GM12878 (cell line): ENCODE results near the gene SEMA4D. TPM values are rescaled to one million over a fixed set of nuclear protein-coding genes. Genes with fewer than 3 reads are reported as not detected.
A peak's percentile ranks its signal among the peaks of the same experiment; 100 is the strongest.

Experiments used
- ATAC-seq: fragments of 200-7000 bp; cut with Tn5 transposase; 3 replicates; pipeline ENCODE4 v1.9.1; 2020; ENCODE audit warnings: mild to moderate bottlenecking, moderate library complexity
- BruUV-seq: library from RNA; stranded (reverse); fragments of 400-500 nt; replicated peaks from 2 replicates; lab custom pipeline; 2021; lab: Mats Ljungman, UMichigan
- CTCF ChIA-PET: fragments of 300-600 bp; sonication (Branson Sonifier 250); formaldehyde crosslinking; extraction: SDS; loops from one replicate; lab custom pipeline; 2021; ENCODE audit warnings: inconsistent platforms; lab: Yijun Ruan, JAX
- POLR2A ChIA-PET: fragments of 350-600 bp; formaldehyde crosslinking; extraction: SDS; loops from one replicate; lab custom pipeline; 2021; ENCODE audit warnings: inconsistent platforms; lab: Charles Lee
- RAD21 ChIA-PET: fragments of 300-600 bp; sonication (Branson Sonifier 250); formaldehyde crosslinking; loops from one replicate; lab custom pipeline; 2023; ENCODE audit warnings: antibody characterized with exemption; ENCODE audit not compliant: unreplicated experiment; lab: Charles Lee
- SMC1A ChIA-PET: fragments of 300-600 bp; sonication (Branson Sonifier 250); formaldehyde crosslinking; loops from one replicate; lab custom pipeline; 2023; ENCODE audit not compliant: unreplicated experiment, uncharacterized antibody; lab: Charles Lee
- DNase-seq: peaks from one replicate; pipeline ENCODE4 v3.0.0-alpha.2; 2011; ENCODE audit warnings: low read depth, low spot score
- FAIRE-seq: peaks from 3 replicates; lab custom pipeline; 2011; peaks lifted over from hg19 to GRCh38; lab: Jason Lieb, UNC
- H2AFZ ChIP-seq: 2 replicates; pipeline ENCODE4 v1.6.0; 2011; ENCODE audit warnings: low read depth, low read length, control low read depth; ENCODE audit not compliant: control insufficient read depth
- H3K27ac ChIP-seq: 2 replicates; pipeline ENCODE4 v1.5.1; 2011; ENCODE audit warnings: control low read depth; ENCODE audit not compliant: control insufficient read depth, insufficient read depth
- H3K27me3 ChIP-seq, 2 experiments: replicated peaks in 1 of 2; 2 replicates each; pipeline versions ENCODE4 v1.6.0 to v1.6.1; 2011; ENCODE audit warnings: low read length in 1 of 2; ENCODE audit not compliant: control insufficient read depth in 2 of 2, insufficient read depth in 2 of 2
- H3K36me3 ChIP-seq, 2 experiments: 2 replicates each; pipeline ENCODE4 v1.5.1; 2011; ENCODE audit warnings: low read length in 1 of 2; ENCODE audit not compliant: control insufficient read depth in 2 of 2, insufficient read depth in 2 of 2
- H3K4me1 ChIP-seq: 2 replicates; pipeline ENCODE4 v1.6.1; 2011; ENCODE audit warnings: mild to moderate bottlenecking, low read length, moderate library complexity, mixed read lengths; ENCODE audit not compliant: control insufficient read depth, insufficient read depth
- H3K4me2 ChIP-seq: 2 replicates; pipeline ENCODE4 v1.6.0; 2011; ENCODE audit warnings: control low read depth; ENCODE audit not compliant: control insufficient read depth, insufficient read depth
- H3K4me3 ChIP-seq: fragments of 200-600 bp; sonication (generic); 2 replicates; pipeline ENCODE4 v1.5.1; 2016
- H3K79me2 ChIP-seq: 2 replicates; pipeline ENCODE4 v1.6.0; 2011; ENCODE audit warnings: low read length; ENCODE audit not compliant: control insufficient read depth, insufficient read depth
- H3K9ac ChIP-seq: 2 replicates; pipeline ENCODE4 v1.8.0; 2011; ENCODE audit warnings: low read length, control low read depth, mixed read lengths; ENCODE audit not compliant: control insufficient read depth, insufficient read depth
- H3K9me3 ChIP-seq: replicated peaks from 3 replicates; pipeline ENCODE4 v1.5.1; 2011; ENCODE audit warnings: mild to moderate bottlenecking, low read length; ENCODE audit not compliant: control insufficient read depth, insufficient read depth
- H4K20me1 ChIP-seq: 2 replicates; pipeline ENCODE4 v1.6.0; 2011; ENCODE audit not compliant: control insufficient read depth, insufficient read depth
- CHD2 ChIP-seq: IDR thresholded peaks from 2 replicates; pipeline ENCODE4 v1.6.1; 2011; ENCODE audit warnings: low read depth, low read length, improper control_type of control experiment, borderline replicate concordance
- EED ChIP-seq: sonication (generic); IDR thresholded peaks from 2 replicates; pipeline ENCODE4 v1.6.1; 2016; ENCODE audit warnings: antibody characterized with exemption, low read depth
- EZH2 ChIP-seq: IDR thresholded peaks from 2 replicates; pipeline ENCODE4 v1.6.1; 2012; ENCODE audit warnings: low read depth, mild to moderate bottlenecking, control low read depth, inconsistent platforms, low read length, borderline replicate concordance; ENCODE audit not compliant: control insufficient read depth
- HDAC6 ChIP-seq: fragments of 200-600 bp; sonication (generic); IDR thresholded peaks from one replicate; pipeline ENCODE4 v1.8.0; 2017; ENCODE audit warnings: antibody characterized with exemption; ENCODE audit not compliant: unreplicated experiment
- KDM1A ChIP-seq: fragments of 200-600 bp; sonication (generic); IDR thresholded peaks from 2 replicates; pipeline ENCODE4 v1.6.1; 2016; ENCODE audit warnings: borderline replicate concordance
- KLF5 ChIP-seq: fragments of 450-650 bp; IDR thresholded peaks from 2 replicates; pipeline ENCODE4 v1.6.1; 2014; ENCODE audit warnings: mild to moderate bottlenecking; ENCODE audit not compliant: partially characterized antibody
- MEF2A ChIP-seq: IDR thresholded peaks from 2 replicates; pipeline ENCODE4 v1.6.1; 2011; ENCODE audit warnings: low read depth, mild to moderate bottlenecking, low read length, moderate library complexity; ENCODE audit not compliant: insufficient read depth
- MTA2 ChIP-seq: fragments of 450-650 bp; IDR thresholded peaks from 2 replicates; pipeline ENCODE4 v1.6.1; 2016; ENCODE audit warnings: low read depth, mild to moderate bottlenecking, moderate library complexity
- NFIC ChIP-seq: IDR thresholded peaks from 2 replicates; pipeline ENCODE4 v1.6.1; 2012; ENCODE audit warnings: low read depth, mild to moderate bottlenecking, inconsistent platforms, low read length, moderate library complexity
- POLR2A ChIP-seq: IDR thresholded peaks from 2 replicates; pipeline ENCODE4 v1.6.1; 2011; ENCODE audit warnings: low read depth, mild to moderate bottlenecking, low read length
- RBBP5 ChIP-seq: fragments of 200-600 bp; sonication (generic); conservative IDR thresholded peaks from 2 replicates; pipeline ENCODE4 v1.6.1; 2016
- STAT1 ChIP-seq: fragments of 450-650 bp; conservative IDR thresholded peaks from 2 replicates; pipeline ENCODE4 v1.6.1; 2014; ENCODE audit warnings: antibody characterized with exemption, mild to moderate bottlenecking
- TAF1 ChIP-seq: IDR thresholded peaks from 2 replicates; pipeline ENCODE4 v1.6.1; 2011; ENCODE audit warnings: mild to moderate bottlenecking, low read depth, low read length, borderline replicate concordance
- WRNIP1 ChIP-seq: IDR thresholded peaks from 2 replicates; pipeline ENCODE4 v1.6.1; 2011; ENCODE audit warnings: low read depth, low read length, improper control_type of control experiment, borderline replicate concordance
- ZBED1 ChIP-seq: IDR thresholded peaks from 2 replicates; pipeline ENCODE4 v1.6.1; 2016; ENCODE audit warnings: borderline replicate concordance
- WGBS: methylation state at CpG from one replicate; pipeline ENCODE4 v1.1.6; 2016; ENCODE audit warnings: low lambda C conversion rate; ENCODE audit not compliant: insufficient replicate concordance, insufficient coverage; ENCODE audit errors: missing lambda C conversion rate; 5-methylcytosine and 5-hydroxymethylcytosine counted together
- in situ Hi-C: fragments of 300-500 bp; cut with MboI; formaldehyde crosslinking; loops from 9 replicates; pipeline ENCODE4 v1.14.3; 2018; ENCODE audit warnings: mixed read lengths
- intact Hi-C: fragments of 100-400 bp; cut with micrococcal nuclease; formaldehyde crosslinking; loops from one replicate; pipeline ENCODE4 v1.14.2; 2022; ENCODE audit not compliant: unreplicated experiment
- polyA plus RNA-seq, 11 experiments: library from polyadenylated mRNA; depleted of rRNA in 4 of 11; unstranded in 6 of 11; stranded (reverse) in 5 of 11; fragments of >200 nt; fragmentation: Nextera tagmentation in 4 of 11; fragmentation: Illumina TruSeq in 1 of 11; extraction: Ambion mirVana in 4 of 11; extraction: Trizol in 1 of 11; gene quantifications; 1 replicate in 1 of 11; 2 replicates in 10 of 11; pipeline versions ENCODE4 v1.2.1 to v1.2.3, GENCODE V29; 2011 to 2016; ENCODE audit warnings: inconsistent platforms in 2 of 11, missing spikeins in 2 of 11, low read depth in 1 of 11
- total RNA-seq, 4 experiments: library from RNA; depleted of rRNA in 3 of 4; stranded (reverse); fragments of >200 nt in 3 of 4; fragmentation: Illumina TruSeq in 1 of 4; extraction: Trizol in 1 of 4; gene quantifications; 2 replicates each; pipeline versions ENCODE4 v1.2.1 to v1.2.3, GENCODE V29; 2013 to 2021
- TF ChIP-seq, protein P1 (sequence below): IDR thresholded peaks from 2 replicates; pipeline ENCODE4 v1.6.1; 2011; ENCODE audit warnings: low read depth, mild to moderate bottlenecking, low read length, moderate library complexity, borderline replicate concordance; ENCODE audit errors: extremely low read depth
- TF ChIP-seq, protein P2 (sequence below): IDR thresholded peaks from 2 replicates; pipeline ENCODE4 v1.6.1; 2011; ENCODE audit warnings: borderline replicate concordance, low read depth, mild to moderate bottlenecking, moderate library complexity, low read length; ENCODE audit not compliant: insufficient read depth, poor library complexity, severe bottlenecking

The SEMA4D gene
- total and polyA plus RNA-seq, 10 of the 15 experiments (the other 5 are each of a cell fraction or from before 2014, with no cell fraction given) = 15.1 to 136 (median 39.6) TPM

DNA sequence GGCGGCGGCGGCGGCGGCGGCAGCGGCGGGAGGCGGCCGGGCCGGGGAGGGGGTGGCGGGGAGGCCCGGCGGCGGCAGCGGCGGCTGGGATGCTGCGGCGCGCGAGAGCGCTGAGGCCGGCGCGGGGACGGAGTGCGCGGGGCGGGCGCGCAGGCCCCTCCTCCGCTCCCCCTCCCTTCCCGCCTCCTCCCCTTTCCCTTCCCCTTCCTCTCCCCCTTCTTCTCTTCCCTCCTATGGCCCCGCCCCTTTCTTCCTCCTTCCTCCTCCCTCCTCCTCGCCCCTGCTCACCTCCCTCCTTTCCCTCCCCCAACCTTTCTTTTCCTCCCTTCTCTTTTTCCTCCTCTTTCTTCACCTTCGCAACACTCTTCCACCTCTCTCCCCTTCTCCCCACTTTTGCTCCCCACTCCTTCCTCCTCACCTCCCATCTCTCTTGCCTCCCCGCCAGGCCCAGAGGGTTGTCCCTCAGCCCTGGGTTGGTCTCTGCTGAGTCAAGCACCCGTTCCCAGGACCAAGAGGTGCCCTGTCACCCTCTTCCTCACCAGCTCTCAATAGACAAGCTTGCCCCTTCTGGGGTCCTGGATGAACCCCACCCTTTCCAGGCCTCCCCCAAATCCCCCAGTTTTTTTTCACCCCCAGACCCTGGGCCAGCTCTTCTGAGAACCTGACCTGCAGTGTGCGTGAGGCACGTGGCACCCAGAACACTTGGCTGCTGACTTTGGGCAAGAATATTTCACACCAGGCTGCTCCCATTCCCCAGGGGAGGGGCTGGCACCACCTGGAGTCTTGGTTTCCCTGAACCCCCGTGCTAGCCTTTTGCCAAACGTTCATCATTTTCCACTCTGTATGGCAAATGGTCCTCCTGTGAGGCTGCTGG lies at the start of gene SEMA4D (continued):
- TF ChIP-seq, protein P1, sequence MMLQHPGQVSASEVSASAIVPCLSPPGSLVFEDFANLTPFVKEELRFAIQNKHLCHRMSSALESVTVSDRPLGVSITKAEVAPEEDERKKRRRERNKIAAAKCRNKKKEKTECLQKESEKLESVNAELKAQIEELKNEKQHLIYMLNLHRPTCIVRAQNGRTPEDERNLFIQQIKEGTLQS = no peak
- peak; percentile 25; the same call in 1 of the 2 replicates for TF ChIP-seq EED
- TF ChIP-seq CHD2 = no peak
- TF ChIP-seq KDM1A = no peak
- peak; percentile 57; the same call in 1 of the 2 replicates for TF ChIP-seq POLR2A
- TF ChIP-seq RBBP5 = no peak

DNA sequence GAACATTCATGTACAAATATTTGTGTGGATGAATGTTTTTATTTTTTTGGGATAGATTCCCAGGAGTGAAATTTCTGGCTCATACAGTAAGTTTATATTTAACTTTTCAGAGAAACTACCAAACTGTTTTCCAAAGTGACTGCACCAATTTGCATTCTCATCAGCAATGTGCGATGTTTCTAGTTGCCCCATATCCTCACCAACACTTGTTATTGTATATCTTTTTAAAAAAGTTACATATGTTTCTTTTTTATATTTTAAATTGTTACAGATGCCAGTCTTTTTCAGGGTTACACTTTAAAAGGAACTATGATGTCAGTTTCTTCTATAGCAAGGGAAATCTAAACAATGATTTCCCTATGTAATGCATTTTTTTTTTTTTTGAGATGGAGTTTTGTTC lies 49.1 kb upstream of the SEMA4D start:
- no peaks in the 10 kb centered on the region for H3K79me2 ChIP-seq
- no peak overlapping the region for H2AFZ ChIP-seq
- peaks cover 6% of the 10 kb centered on the region for H3K4me1 ChIP-seq
- FAIRE-seq (no peak), ATAC-seq (no peak), DNase-seq (no peak)
- intact Hi-C loops (no loop called here), in situ Hi-C loops (loop anchor here (5.0 kb wide), 1 partner anchor 120 kb away; no protein-coding TSS in a partner anchor)
- H3K27ac ChIP-seq = no peak overlapping the region
- H3K4me2 ChIP-seq = no peak overlapping the region
- WGBS = 100% methylated on average over 1 of the region's 1 CpG
- BruUV-seq = no TSS peak
- no peak overlapping the region for H3K4me3 ChIP-seq
- ChIA-PET SMC1A (interaction anchor here (3.2 to 6.2 kb wide), 2 partner anchors 78 to 118 kb away, joined by 22 to 150 read pairs; no protein-coding TSS in a partner anchor), POLR2A (no interaction called here), CTCF (interaction anchor here (2.9 to 7.7 kb wide), 4 partner anchors 10 to 119 kb away, joined by 17 to 207 read pairs (median 22); no protein-coding TSS in a partner anchor), RAD21 (interaction anchor here (0.7 to 2.7 kb wide), 2 partner anchors 98 to 162 kb away, joined by 3 to 16 read pairs; no protein-coding TSS in a partner anchor)
- H4K20me1 ChIP-seq = no peaks in the 10 kb centered on the region
- no peaks in the 10 kb centered on the region for H3K27me3 ChIP-seq
- H3K36me3 ChIP-seq = no peaks in the 10 kb centered on the region
- H3K9me3 ChIP-seq = peaks cover 6% of the 10 kb centered on the region; the same call in 2 of the 3 replicates
- H3K9ac ChIP-seq = no peak overlapping the region
- TF ChIP-seq KLF5 = no peak
- TF ChIP-seq, protein P2, sequence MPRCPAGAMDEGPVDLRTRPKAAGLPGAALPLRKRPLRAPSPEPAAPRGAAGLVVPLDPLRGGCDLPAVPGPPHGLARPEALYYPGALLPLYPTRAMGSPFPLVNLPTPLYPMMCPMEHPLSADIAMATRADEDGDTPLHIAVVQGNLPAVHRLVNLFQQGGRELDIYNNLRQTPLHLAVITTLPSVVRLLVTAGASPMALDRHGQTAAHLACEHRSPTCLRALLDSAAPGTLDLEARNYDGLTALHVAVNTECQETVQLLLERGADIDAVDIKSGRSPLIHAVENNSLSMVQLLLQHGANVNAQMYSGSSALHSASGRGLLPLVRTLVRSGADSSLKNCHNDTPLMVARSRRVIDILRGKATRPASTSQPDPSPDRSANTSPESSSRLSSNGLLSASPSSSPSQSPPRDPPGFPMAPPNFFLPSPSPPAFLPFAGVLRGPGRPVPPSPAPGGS = no peak
- TF ChIP-seq HDAC6 = no peak
- TF ChIP-seq STAT1 = no peak
- TF ChIP-seq TAF1 = no peak
- no peak for TF ChIP-seq POLR2A
- no peak for TF ChIP-seq MTA2
- TF ChIP-seq NFIC = no peak
- TF ChIP-seq MEF2A = no peak
- TF ChIP-seq EZH2 = no peak
- TF ChIP-seq ZBED1 = no peak
- TF ChIP-seq WRNIP1 = no peak
